G401 (cell line): ENCODE results near the gene CLCNKA. TPM values are rescaled to one million over a fixed set of nuclear protein-coding genes. Genes with fewer than 3 reads are reported as not detected.
A peak's percentile ranks its signal among the peaks of the same experiment; 100 is the strongest.
"Not testable (repeated sequence)": the region's sequence is repeated elsewhere in the genome, so short reads cannot be mapped to it uniquely, and the experiment has no call there.

Source experiments
- DNase-seq: peaks from one replicate; pipeline ENCODE4 v3.0.0-alpha.2; 2015; ENCODE audit warnings: low spot score
- in situ Hi-C: cut with HindIII; loops from 2 replicates; pipeline ENCODE4 v1.10.0; 2016; ENCODE audit warnings: low sequenced_read_pairs, mixed read lengths
- total RNA-seq: library from RNA; depleted of rRNA; stranded (reverse); fragments of >200 nt; shearing (Covaris generic); gene quantifications from 2 replicates; pipeline ENCODE4 v1.2.3, GENCODE V29; 2014

The CLCNKA gene
- total RNA-seq, 1 experiment from 2014 or later, result 1.1 TPM

- DNase-seq, result no peak
- in situ Hi-C loops, result no loop called here
These were observed 33.0 kb downstream of the CLCNKA start for GRCh38 chr1:16054598-16055540.

DNA sequence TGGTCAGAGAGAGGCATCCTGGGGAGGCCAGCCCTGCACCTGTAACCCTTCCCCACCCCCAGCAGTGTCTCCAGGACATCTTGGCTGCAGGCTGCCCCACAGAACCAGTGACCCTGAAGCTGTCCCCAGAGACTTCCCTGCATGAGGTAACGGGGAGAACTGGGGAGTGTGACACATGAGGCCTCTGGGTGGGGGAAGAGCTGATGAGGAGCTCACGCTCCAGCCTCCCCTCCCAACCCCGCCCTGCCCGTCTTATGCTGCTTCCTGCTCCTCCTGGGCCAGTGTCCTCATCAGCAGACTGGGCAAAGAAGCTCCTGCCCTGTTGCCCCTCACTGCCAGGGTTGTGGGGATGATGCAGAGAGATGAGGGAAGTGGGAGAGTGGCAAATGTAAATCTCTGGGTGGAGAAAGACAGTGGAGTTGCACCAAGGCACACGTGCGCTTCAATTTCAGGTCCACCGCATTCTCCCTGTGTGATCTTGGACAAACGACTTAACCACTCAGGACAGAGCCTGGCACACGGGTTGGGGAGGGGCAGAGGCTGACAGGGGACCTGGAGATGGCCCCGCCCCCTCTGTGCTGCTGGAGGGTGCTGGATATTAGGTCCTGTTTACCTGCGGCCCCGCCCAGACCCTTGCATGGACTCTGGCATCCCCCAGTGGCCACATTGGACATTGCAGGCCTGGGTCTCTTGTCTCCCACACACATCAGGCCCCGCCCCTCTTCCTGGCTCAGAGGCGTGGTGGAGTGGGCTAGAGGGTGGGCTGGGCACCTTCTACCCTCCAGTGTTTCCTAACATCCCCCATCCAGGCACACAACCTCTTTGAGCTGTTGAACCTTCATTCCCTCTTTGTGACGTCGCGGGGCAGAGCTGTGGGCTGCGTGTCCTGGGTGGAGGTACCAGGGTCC lies 34.0 kb downstream of the CLCNKA start:
- DNase-seq, result peak; percentile 96
- in situ Hi-C loops, result no loop called here

DNA sequence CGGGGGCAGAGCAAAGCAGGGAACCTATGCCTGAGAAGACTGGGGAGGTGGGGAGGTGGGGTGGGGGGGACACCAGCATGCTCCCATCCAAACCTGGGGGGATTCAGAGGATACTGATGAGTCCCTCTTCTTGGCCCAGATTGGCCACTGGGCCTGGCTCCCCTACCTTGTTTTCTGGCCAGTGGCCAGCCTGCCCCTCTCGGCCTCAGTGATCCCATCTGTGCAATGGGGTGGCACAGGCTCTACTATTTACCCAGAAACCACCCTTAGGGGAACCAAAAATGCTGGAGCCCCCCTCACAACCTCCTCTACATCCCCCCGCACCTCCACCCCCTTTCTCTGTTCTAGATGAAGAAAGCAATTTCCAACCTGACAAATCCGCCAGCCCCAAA lies 34.7 kb downstream of the CLCNKA start:
- DNase-seq, in situ Hi-C loops: not testable (repeated sequence)

DNA sequence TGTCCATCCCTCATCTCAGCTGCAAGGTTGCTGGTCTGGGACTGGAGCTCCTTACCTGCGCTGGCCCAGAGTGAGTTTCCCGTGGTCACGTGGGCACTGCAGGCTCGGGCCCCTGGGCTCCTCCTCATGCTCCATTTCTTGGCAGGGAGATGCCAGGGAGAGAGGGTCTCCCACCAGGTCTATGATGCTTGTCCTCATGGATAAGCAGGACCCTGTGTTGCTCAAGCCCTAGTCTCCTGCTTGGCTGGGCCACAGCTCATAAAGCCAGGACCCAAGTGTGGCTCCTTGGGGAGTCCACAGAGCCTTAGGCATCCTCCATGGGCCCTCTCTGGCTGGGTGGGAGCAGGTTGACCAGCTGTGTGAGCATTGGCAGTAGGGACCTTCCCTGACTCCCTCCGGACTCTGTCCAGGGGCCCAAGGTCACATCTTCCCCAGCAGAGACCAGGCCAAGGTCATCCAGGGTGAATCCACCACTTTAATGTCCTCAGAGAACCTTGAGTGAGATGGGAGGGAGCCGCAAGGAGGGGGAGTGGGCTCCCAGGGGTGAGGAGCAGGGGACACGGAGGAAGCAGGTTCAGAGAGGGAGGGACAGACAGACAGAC lies 35.6 kb downstream of the CLCNKA start:
- in situ Hi-C loops, result not testable (repeated sequence)

GRCh38 chr1:16058394-16059120 lies 36.7 kb downstream of the CLCNKA start:
- in situ Hi-C loops, result not testable (repeated sequence)
- peak; percentile 56 for DNase-seq

More for the DNA sequence above, 35.6 kb downstream of the CLCNKA start:
- not testable (repeated sequence) for DNase-seq

DNA sequence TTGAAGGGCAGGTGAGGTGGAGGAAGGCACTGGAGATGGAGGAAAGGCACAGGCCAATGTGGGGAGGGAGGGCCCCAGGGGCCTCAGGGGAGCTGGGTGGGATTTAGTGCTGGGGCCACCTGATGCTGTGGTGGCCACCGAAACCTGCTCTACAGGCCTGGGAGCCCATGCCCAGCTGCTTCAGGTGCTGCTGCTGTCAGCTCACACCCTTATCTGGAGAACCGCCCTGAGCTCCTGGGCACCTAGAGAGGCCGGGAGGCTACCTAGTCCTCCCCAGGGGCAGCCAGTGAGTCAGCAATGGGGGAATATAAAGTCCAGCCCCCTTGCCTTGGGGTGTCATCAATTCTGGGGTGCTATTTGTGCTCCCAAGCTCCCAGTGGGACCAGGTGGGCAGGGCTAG lies 39.4 kb downstream of the CLCNKA start:
- no peak for DNase-seq
- in situ Hi-C loops, result no loop called here

DNA sequence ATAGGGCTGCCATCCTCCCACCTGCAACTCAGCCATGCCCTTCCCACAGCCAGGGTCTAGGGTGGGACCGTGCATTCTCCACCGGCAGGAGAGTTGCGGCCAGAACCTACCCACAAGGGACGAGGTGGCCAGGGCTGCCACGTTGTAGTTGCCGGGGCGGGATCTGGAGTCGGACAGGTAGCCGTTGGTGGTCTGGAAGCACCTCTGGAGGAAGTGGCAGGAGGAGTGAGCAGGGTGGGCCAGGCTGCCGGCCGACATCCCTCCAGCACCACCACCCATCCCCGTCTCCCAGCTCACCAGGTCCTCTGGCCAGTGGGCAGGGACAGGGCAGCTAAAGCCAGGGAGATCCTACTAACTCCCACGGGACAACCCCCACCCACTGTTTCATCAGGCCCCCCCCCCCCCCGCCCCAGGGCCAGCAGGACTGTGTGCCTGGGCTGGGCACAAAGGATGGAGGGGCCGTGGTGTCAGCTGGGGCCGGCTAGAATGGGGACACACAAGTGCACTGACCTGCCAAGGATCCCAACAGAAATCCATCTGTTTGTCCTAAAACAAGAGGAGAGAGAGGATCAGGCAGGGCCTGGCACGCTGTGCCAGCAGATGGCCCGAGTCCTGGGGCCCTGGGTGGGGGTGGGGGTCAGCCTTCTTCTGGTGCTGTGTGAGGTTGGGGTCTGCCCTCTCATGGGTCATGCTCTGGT lies 40.3 kb downstream of the CLCNKA start:
- in situ Hi-C loops, result not testable (repeated sequence)
- DNase-seq, result peak; percentile 81

GRCh38 chr1:16062687-16063075 lies 40.8 kb downstream of the CLCNKA start:
- peak; percentile 78 for DNase-seq
- in situ Hi-C loops, result not testable (repeated sequence)

DNA sequence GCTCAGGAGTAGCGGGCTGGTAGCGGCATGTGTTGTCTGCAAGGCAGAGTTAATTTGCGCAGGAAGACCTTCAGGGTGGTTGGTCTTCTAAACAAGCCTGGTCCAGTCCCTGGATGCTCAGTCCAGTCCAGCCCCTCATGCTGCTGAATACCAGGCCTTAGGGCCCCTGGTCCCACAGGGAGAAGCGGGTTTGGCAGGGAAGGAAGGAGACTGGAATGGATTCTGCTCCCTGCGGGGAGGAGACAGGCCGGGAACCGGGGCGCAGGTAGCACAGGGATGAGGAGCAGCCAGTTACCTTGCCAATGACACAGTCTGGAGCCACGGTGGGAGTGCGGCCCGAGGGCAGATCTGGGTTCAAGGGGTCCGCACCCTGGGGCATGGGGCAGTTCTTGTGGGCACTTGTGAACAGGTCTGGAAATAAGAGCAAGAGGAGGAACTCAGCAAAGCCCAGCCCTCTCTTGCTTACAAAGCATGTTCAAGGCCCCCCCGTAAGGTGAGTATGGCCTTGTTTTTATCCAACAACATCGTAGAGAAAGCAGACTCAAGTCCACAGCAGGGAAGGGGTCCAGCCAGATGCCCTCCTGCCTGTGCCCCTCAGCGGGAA lies 41.5 kb downstream of the CLCNKA start:
- peak; percentile 66 for DNase-seq
- in situ Hi-C loops, result no loop called here

GRCh38 chr1:16063921-16064320 lies 42.1 kb downstream of the CLCNKA start:
- DNase-seq, result peak; percentile 46
- in situ Hi-C loops, result no loop called here

GRCh38 chr1:16064536-16065268 lies 42.9 kb downstream of the CLCNKA start:
- in situ Hi-C loops, result no loop called here
- peak; percentile 70 for DNase-seq

DNA sequence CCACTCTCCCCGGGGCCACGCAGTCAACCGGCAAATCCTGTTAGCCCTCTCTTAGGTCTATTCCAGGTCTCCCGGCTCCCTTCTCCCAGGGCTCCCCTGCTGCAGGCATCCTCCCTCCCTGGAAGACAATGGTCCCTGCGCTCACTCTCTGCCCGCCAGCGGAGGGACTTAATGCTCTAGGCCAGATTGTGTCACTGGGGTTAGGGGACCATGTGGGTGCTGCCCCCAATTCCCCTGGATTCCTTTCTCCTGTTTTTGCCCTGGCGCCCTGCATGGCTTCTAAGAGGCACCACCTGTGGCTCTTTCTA lies 43.4 kb downstream of the CLCNKA start:
- in situ Hi-C loops, result no loop called here
- DNase-seq, result no peak

- DNase-seq, result peak; percentile 17
- in situ Hi-C loops, result no loop called here
These were observed 44.4 kb downstream of the CLCNKA start for GRCh38 chr1:16066245-16066644.

- DNase-seq, result peak; percentile 76
- in situ Hi-C loops, result no loop called here
These were observed 45.4 kb downstream of the CLCNKA start for GRCh38 chr1:16067127-16067768.

DNA sequence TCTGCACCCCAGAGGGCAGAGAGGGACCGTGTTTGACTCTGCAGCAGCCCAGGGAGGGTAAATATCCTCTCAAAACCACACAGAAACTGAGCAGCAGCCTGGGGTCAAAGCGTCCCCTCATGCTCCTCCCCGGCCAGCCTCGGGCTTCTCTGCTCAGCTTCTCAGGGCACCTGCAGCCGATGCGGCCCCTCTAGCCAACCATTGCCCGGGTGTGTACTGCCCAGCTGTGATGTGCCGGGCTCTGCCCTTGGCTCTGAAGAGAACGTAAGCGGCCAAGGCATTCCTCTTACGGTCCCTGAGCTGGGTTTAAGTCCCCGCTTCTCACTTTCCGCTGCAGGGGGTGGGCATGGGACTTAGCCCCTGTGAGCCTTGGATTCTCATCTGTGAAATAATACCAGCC lies 46.1 kb downstream of the CLCNKA start:
- in situ Hi-C loops, result no loop called here
- DNase-seq, result no peak

- DNase-seq, result peak; percentile 96
- in situ Hi-C loops, result no loop called here
These were observed 46.8 kb downstream of the CLCNKA start for GRCh38 chr1:16068356-16069270.
